ENCODE results near the gene GTF2E1. TPM values are rescaled to one million over a fixed set of nuclear protein-coding genes. Genes with fewer than 3 reads are reported as not detected.

GTF2E1 gene
- total and polyA plus RNA-seq, 10 of the 15 experiments (the other 5 are each of a cell fraction or from before 2014, with no cell fraction given), result 9.2 to 24.9 (median 16.2) TPM

DNA sequence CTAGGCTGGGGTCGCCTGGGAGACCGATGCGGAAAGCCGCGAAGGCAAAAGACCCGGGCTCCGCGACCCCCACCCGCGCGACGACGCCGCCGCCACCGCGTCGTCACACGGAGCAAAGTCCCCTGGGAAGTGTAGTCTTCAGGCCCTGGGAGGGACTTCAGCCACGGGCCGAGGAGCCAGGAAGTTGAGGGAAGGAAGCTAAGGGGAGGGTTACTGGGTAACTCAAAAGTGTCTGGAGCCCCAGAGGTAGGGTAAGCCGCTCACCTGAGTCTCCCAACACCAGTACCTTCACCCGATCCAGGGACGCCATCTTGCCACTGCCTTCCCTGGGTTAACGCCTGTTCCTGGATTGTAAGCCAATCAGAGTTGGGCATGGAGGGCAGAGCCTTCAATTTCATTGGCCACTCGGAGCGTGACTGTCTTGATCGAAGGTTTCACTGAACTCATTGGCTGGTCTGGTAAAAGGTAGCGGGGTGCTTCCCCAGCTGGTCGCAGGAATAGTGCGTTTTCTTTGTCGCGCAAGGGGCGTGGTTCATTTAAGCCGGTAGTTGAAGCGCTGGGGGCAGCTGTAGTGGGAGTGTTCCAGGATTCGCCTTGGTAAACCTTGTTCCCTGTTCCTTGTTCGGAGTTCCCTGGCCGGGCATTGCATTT lies at the start of gene GTF2E1, which contains the start of gene RABL3 (continued):
- TF ChIP-seq, protein P1, sequence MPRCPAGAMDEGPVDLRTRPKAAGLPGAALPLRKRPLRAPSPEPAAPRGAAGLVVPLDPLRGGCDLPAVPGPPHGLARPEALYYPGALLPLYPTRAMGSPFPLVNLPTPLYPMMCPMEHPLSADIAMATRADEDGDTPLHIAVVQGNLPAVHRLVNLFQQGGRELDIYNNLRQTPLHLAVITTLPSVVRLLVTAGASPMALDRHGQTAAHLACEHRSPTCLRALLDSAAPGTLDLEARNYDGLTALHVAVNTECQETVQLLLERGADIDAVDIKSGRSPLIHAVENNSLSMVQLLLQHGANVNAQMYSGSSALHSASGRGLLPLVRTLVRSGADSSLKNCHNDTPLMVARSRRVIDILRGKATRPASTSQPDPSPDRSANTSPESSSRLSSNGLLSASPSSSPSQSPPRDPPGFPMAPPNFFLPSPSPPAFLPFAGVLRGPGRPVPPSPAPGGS (IDR thresholded peaks at IDR 0.05; ENCODE audit: borderline replicate concordance, insufficient read depth, low read depth, low read length, poor library complexity, severe bottlenecking), result no peak
- TF ChIP-seq SMARCA5 (IDR thresholded peaks at IDR 0.05) (no peak), SREBF2 (IDR thresholded peaks at IDR 0.05; ENCODE audit: low read length) (no peak), JUNB (IDR thresholded peaks at IDR 0.05) (no peak), TCF3 (IDR thresholded peaks at IDR 0.05; ENCODE audit: borderline replicate concordance, insufficient read depth, low read depth, low read length) (no peak), RCOR1 (conservative IDR thresholded peaks at IDR 0.05; ENCODE audit: low read depth, low read length) (no peak), SRF (IDR thresholded peaks at IDR 0.05; ENCODE audit: low read depth in 2 of 2, low read length in 2 of 2) (peak in 1 of 2 experiments; percentile 70; a peak in 2 of 4 replicates), MYB (IDR thresholded peaks at IDR 0.05; ENCODE audit: borderline replicate concordance, low read depth, low read length) (no peak), MYC (IDR thresholded peaks at IDR 0.05; ENCODE audit: insufficient read depth, insufficient read length, insufficient replicate concordance, low read length, severe bottlenecking) (no peak), IKZF2 (IDR thresholded peaks at IDR 0.05) (no peak), BMI1 (IDR thresholded peaks at IDR 0.05; ENCODE audit: borderline replicate concordance) (no peak), SUPT20H (IDR thresholded peaks at IDR 0.05; ENCODE audit: borderline replicate concordance, control insufficient read depth, low read depth, low read length) (no peak)
- TF ChIP-seq, protein P2, sequence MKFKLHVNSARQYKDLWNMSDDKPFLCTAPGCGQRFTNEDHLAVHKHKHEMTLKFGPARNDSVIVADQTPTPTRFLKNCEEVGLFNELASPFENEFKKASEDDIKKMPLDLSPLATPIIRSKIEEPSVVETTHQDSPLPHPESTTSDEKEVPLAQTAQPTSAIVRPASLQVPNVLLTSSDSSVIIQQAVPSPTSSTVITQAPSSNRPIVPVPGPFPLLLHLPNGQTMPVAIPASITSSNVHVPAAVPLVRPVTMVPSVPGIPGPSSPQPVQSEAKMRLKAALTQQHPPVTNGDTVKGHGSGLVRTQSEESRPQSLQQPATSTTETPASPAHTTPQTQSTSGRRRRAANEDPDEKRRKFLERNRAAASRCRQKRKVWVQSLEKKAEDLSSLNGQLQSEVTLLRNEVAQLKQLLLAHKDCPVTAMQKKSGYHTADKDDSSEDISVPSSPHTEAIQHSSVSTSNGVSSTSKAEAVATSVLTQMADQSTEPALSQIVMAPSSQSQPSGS (IDR thresholded peaks at IDR 0.05; ENCODE audit: low read length), result no peak
- TF ChIP-seq, protein P3, sequence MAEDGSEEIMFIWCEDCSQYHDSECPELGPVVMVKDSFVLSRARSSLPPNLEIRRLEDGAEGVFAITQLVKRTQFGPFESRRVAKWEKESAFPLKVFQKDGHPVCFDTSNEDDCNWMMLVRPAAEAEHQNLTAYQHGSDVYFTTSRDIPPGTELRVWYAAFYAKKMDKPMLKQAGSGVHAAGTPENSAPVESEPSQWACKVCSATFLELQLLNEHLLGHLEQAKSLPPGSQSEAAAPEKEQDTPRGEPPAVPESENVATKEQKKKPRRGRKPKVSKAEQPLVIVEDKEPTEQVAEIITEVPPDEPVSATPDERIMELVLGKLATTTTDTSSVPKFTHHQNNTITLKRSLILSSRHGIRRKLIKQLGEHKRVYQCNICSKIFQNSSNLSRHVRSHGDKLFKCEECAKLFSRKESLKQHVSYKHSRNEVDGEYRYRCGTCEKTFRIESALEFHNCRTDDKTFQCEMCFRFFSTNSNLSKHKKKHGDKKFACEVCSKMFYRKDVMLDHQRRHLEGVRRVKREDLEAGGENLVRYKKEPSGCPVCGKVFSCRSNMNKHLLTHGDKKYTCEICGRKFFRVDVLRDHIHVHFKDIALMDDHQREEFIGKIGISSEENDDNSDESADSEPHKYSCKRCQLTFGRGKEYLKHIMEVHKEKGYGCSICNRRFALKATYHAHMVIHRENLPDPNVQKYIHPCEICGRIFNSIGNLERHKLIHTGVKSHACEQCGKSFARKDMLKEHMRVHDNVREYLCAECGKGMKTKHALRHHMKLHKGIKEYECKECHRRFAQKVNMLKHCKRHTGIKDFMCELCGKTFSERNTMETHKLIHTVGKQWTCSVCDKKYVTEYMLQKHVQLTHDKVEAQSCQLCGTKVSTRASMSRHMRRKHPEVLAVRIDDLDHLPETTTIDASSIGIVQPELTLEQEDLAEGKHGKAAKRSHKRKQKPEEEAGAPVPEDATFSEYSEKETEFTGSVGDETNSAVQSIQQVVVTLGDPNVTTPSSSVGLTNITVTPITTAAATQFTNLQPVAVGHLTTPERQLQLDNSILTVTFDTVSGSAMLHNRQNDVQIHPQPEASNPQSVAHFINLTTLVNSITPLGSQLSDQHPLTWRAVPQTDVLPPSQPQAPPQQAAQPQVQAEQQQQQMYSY (CRISPR knock-in tag; IDR thresholded peaks at IDR 0.05), result no peak
- TF ChIP-seq, protein P4, sequence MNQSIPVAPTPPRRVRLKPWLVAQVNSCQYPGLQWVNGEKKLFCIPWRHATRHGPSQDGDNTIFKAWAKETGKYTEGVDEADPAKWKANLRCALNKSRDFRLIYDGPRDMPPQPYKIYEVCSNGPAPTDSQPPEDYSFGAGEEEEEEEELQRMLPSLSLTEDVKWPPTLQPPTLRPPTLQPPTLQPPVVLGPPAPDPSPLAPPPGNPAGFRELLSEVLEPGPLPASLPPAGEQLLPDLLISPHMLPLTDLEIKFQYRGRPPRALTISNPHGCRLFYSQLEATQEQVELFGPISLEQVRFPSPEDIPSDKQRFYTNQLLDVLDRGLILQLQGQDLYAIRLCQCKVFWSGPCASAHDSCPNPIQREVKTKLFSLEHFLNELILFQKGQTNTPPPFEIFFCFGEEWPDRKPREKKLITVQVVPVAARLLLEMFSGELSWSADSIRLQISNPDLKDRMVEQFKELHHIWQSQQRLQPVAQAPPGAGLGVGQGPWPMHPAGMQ (IDR thresholded peaks at IDR 0.05; ENCODE audit: borderline replicate concordance), result no peak
- TF ChIP-seq, protein P5, sequence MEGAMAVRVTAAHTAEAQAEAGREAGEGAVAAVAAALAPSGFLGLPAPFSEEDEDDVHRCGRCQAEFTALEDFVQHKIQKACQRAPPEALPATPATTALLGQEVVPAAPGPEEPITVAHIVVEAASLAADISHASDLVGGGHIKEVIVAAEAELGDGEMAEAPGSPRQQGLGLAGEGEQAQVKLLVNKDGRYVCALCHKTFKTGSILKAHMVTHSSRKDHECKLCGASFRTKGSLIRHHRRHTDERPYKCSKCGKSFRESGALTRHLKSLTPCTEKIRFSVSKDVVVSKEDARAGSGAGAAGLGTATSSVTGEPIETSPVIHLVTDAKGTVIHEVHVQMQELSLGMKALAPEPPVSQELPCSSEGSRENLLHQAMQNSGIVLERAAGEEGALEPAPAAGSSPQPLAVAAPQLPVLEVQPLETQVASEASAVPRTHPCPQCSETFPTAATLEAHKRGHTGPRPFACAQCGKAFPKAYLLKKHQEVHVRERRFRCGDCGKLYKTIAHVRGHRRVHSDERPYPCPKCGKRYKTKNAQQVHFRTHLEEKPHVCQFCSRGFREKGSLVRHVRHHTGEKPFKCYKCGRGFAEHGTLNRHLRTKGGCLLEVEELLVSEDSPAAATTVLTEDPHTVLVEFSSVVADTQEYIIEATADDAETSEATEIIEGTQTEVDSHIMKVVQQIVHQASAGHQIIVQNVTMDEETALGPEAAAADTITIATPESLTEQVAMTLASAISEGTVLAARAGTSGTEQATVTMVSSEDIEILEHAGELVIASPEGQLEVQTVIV (IDR thresholded peaks at IDR 0.05; ENCODE audit: borderline replicate concordance, partially characterized antibody), result peak; percentile 67
